Duodenal mucosa (tissue), 2 donors: ENCODE results near the gene VWA3A.
"Not testable (repeated sequence)": the region's sequence is repeated elsewhere in the genome, so short reads cannot be mapped to it uniquely, and the experiment has no call there.

Experiments used
- H3K27ac ChIP-seq: one replicate; pipeline ENCODE4 v1.7.0; 2013; ENCODE audit warnings: low read depth, low read length
- H3K27me3 ChIP-seq, 2 donors: one replicate each; pipeline ENCODE4 v1.7.0; 2013; ENCODE audit warnings: low read length in 2 of 2, control low read depth in 1 of 2; ENCODE audit not compliant: insufficient read depth in 2 of 2, control insufficient read depth in 1 of 2
- H3K36me3 ChIP-seq, 2 donors: one replicate each; pipeline ENCODE4 v1.7.0; 2013; ENCODE audit warnings: low read length in 2 of 2, control low read depth in 1 of 2; ENCODE audit not compliant: insufficient read depth in 2 of 2, control insufficient read depth in 1 of 2
- H3K4me1 ChIP-seq, 2 donors: one replicate each; pipeline ENCODE4 v1.7.0; 2013; ENCODE audit warnings: low read length in 2 of 2, control low read depth in 1 of 2; ENCODE audit not compliant: insufficient read depth in 2 of 2, control insufficient read depth in 1 of 2
- H3K4me3 ChIP-seq, 2 donors: one replicate each; pipeline ENCODE4 v1.7.0; 2013; ENCODE audit warnings: low read length in 2 of 2, low read depth in 1 of 2
- H3K9ac ChIP-seq, 2 donors: one replicate each; pipeline ENCODE4 v1.7.0; 2013; ENCODE audit warnings: low read length in 2 of 2, low read depth in 1 of 2
- H3K9me3 ChIP-seq, 2 donors: one replicate each; pipeline ENCODE4 v1.7.0; 2013; ENCODE audit warnings: low read length in 2 of 2, control low read depth in 1 of 2; ENCODE audit not compliant: control insufficient read depth in 1 of 2

Gene VWA3A

DNA sequence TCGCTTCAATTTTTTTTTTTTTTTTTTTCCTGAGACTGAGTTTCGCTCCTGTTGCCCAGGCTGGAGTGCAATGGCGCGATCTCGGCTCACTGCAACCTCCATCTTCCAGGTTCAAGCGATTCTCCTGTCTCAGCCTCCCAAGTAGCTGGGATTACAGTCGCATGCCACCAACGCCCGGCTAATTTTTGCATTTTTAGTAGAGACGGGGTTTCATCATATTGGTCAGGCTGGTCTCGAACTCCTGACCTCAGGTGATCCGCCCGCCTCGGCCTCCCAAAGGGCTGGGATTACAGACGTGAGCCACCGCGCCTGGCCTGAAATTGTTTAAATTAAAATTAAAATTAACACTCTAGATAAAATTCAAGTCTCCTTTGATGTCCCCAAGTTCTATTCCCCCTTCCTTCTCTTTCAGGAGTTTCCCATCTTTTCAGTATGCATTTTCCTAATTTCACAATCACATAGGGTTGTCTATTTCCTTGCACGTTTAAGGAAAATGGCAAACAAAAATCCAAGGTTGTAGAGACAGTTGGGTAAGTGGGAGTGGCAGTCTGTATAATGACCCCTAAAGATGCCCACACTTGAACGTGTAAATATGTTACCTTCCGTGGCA lies 104.3 kb downstream of the VWA3A start:
- not testable (repeated sequence) for H3K27me3 ChIP-seq, H3K36me3 ChIP-seq, H3K27ac ChIP-seq, H3K9me3 ChIP-seq
- H3K9ac ChIP-seq = peak overlapping the region in 1 of 2 donors; percentile 67
- H3K4me3 ChIP-seq = peak overlapping the region; percentile 83 to 87
- peaks cover 12 to 16% of the 10 kb centered on the region in 2 donors for H3K4me1 ChIP-seq

DNA sequence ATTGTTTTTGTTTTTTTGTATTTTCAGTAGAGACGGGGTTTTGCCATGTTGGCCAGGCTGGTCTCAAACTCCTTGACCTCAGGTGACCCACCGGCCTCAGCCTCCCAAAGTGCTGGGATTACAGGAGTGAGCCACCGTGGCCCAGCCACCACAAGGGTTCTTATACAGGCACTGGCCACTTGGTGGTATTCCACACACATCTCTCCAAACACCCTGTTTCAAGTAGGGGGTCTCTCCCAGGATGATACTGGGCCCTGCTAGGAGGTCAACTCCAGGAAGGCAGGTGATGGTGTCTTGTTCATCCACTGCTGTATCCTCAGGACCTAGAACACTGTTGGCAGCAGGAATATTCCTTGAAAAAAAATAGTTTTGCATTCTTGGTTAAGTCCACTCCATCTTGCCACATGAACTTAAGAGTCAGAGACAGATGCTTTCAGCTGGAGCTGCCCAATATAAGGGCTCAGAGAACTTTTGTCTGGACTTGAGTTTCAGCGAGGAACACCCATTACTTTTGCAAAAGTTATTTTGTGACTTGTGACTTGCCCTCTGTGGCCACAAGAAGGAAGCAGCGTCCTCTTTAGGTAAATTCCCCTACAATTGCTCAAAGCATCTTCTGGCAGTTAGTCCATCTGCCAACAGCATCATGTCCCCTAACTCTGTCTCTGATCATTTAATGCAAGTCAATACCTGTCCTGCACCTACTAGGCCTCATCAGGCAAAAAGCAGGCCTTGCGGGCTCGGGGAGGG lies 106.4 kb downstream of the VWA3A start:
- H3K27me3 ChIP-seq = no peaks in the 10 kb centered on the region
- peaks cover 0 to 3% of the 10 kb centered on the region in 2 donors for H3K4me1 ChIP-seq
- no peaks in the 10 kb centered on the region for H3K36me3 ChIP-seq
- H3K27ac ChIP-seq = no peak overlapping the region
- no peaks in the 10 kb centered on the region for H3K9me3 ChIP-seq
- no peak overlapping the region for H3K9ac ChIP-seq
- no peak overlapping the region for H3K4me3 ChIP-seq

DNA sequence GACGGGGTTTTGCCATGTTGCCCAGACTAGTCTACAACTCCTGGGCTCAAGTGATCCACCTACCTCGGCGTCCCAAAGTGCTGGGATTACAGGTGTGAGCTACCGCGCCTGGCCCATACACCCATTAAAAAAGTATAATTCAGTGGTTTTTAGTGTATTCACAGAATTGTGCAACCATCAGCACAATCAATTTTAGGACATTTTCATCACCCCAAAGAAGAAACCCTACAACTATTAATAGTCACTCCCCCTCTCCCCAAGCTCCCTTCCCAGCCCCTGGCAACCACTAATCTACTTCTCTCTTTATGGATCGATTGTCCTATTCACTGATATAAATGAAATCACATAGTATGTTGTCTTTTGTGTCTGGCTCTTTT lies 109.9 kb downstream of the VWA3A start:
- Histone ChIP-seq H3K9me3 (no peaks in the 10 kb centered on the region), H3K9ac (no peak overlapping the region), H3K27me3 (no peaks in the 10 kb centered on the region), H3K4me1 (peaks cover 1% of the 10 kb centered on the region in 2 donors), H3K4me3 (no peak overlapping the region), H3K36me3 (no peaks in the 10 kb centered on the region), H3K27ac (no peak overlapping the region)

DNA sequence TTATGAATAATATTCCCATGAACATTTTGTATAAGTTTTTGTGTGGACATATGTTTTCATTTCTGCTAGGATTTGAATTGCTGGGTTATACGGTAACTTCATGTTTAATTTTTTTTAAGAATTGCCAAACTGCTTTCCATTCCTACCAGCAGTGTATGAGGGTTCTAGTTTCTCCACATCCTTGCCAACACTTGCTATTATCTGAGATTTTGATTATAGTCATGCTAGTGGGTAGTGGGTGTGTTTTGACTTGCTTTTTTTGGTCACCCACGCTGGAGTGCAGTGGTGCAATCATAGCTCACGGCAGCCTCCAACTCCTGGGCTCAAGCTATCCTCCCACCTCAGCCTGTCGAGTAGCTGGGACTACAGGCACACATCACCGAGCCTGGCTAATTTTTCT lies 110.8 kb downstream of the VWA3A start:
- H3K36me3 ChIP-seq = no peaks in the 10 kb centered on the region

DNA sequence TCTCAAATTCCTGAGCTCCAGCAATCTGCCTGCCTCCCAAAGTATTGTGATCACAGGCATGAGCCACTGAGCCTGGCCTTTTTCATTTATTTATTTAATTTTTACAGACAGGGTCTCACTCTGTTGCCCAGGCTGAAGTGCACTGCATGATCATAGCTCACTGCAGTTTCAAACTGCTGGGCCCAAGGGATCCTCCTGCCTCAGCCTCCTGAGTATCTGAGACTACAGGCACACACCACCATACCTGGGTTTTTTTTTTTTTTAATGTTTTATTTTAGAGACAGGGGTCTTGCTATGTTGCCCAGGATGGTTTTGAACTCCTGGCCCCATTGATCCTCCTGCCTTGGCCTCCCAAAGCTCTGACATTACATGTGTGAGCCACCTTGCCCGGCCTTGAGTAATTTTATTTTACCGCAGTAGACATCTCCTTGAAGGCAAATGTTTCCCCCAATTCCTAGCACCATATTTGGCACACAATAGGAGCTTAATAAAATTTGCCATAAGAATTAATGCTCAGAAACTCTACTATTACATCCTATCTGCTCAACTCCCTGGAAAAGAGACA lies 111.8 kb downstream of the VWA3A start:
- Histone ChIP-seq H3K9ac (no peak overlapping the region), H3K4me1 (peaks cover 11 to 14% of the 10 kb centered on the region in 2 donors), H3K9me3 (no peaks in the 10 kb centered on the region), H3K27ac (no peak overlapping the region), H3K36me3 (no peaks in the 10 kb centered on the region), H3K27me3 (no peaks in the 10 kb centered on the region), H3K4me3 (no peak overlapping the region)

More for the DNA sequence above, 110.8 kb downstream of the VWA3A start:
- H3K27ac ChIP-seq = no peak overlapping the region
- H3K4me1 ChIP-seq = peaks cover 10% of the 10 kb centered on the region in 2 donors
- no peaks in the 10 kb centered on the region for H3K27me3 ChIP-seq
- no peak overlapping the region for H3K4me3 ChIP-seq
- H3K9ac ChIP-seq = no peak overlapping the region
- H3K9me3 ChIP-seq = no peaks in the 10 kb centered on the region

DNA sequence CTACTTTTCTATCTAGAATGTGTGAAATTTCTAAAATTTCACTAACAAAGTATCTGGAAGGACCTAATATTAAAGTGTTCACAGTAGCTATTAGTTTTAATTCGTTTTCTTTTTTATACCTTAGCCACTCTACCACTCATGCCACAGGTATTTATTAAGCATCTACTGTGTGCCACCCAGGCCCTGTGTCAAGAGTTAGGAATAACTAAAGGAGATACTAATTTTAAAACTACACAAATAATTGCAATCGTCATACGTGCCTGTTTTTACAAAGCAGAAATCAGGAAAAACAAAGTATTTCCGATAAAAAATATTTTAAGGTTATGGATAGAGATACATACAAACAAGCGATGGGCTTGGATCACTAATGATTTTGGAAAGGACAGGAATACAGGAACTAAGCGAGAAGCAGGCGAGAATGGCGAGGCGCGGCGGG lies 113.3 kb downstream of the VWA3A start:
- H3K27ac ChIP-seq = no peak overlapping the region
- H3K27me3 ChIP-seq = no peaks in the 10 kb centered on the region
- peaks cover 13 to 14% of the 10 kb centered on the region in 2 donors for H3K4me1 ChIP-seq
- no peaks in the 10 kb centered on the region for H3K36me3 ChIP-seq
- H3K9ac ChIP-seq = peak overlapping the region; percentile 54 to 59
- no peaks in the 10 kb centered on the region for H3K9me3 ChIP-seq
- H3K4me3 ChIP-seq = peak overlapping the region; percentile 90 to 94

DNA sequence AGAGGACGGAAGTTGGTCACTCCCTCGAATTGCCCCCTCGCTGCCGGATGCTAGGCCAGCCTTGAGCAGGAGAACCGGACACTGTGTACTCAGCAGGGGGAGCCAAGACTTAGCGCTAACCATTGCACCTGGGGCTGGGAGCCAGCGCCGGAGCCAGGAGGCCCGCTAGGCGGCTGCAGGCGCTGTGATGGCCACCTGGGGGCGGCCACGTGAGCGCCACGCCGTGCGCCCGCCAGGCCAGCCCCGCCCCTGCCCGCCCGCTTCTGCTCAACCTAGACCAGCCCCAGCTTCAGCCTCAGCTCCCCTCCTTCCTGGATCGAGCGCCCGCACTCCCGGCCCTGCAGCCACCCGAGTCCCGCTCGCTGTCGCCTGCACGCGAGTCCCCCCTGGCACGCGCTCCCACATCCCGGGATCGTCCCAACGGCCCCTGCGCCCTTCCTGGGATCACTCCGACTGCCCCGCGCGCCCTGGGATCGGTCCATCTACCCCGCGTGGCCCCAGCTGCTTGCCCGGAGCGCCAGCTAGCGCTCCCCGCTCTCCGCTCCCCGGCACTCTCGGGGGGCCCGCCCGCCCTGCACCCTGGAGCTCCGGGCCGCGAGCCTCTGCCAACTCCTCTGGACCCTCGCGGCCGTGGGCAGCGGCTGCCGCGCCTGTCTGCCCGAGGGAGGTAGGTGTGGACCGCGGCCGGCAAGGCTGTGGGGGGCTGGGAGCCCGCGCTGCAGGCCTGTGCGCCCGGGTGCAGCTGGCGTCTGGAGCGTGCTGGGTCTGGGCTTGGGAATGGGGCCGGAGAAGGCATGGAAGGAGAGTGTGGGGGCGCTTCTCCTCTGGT lies 113.9 kb downstream of the VWA3A start, which contains the start of gene EEF2K:
Gene EEF2K, plus strand, starts transcription at position 266 of the 829 bp plus-strand sequence. CDS start 19,452 bp downstream, outside the sequence.
- Histone ChIP-seq H3K4me3 (peak within 1 kb of the TSS; percentile 90 to 94), H3K9ac (peak within 1 kb of the TSS; percentile 54 to 75), H3K9me3 (no peaks in the 10 kb centered on the region), H3K27ac (peak within 1 kb of the TSS; percentile 59), H3K27me3 (no peaks in the 10 kb centered on the region), H3K36me3 (no peaks in the 10 kb centered on the region), H3K4me1 (peaks cover 14 to 19% of the 10 kb centered on the region in 2 donors)
